ENCODE results near the gene MUC12. TPM values are rescaled to one million over a fixed set of nuclear protein-coding genes. Genes with fewer than 3 reads are reported as not detected.

The MUC12 gene
- total and polyA plus RNA-seq, 2 of the 8 experiments (the other 6 are each of a cell fraction or from before 2014, with no cell fraction given) = 7.7 to 16.2 TPM

GRCh38 chr7:100974021-100974420 is 4.7 kb downstream of the MUC12 start:
- CTCF ChIA-PET (ENCODE audit: partially characterized antibody) = interaction anchor here (0.5 to 4.5 kb wide), 13 partner anchors 8 to 155 kb away, joined by 3 to 21 read pairs (median 4); partner anchors contain the start of gene MUC3A
- TF ChIP-seq KDM1A (IDR thresholded peaks at IDR 0.05; ENCODE audit: borderline replicate concordance, low read length) (no peak), EZH2 (IDR thresholded peaks at IDR 0.05; ENCODE audit: low read depth, low read length, severe bottlenecking) (no peak), YY1 (IDR thresholded peaks at IDR 0.05; ENCODE audit: low read depth, low read length) (no peak), TAF1 (IDR thresholded peaks at IDR 0.05; ENCODE audit: low read depth, low read length) (no peak), SP4 (IDR thresholded peaks at IDR 0.05; ENCODE audit: low read length) (no peak), NANOG (IDR thresholded peaks at IDR 0.05; ENCODE audit: insufficient read depth, low read depth, low read length, poor library complexity, severe bottlenecking) (no peak), CHD1 (IDR thresholded peaks at IDR 0.05; ENCODE audit: low read depth, low read length) (no peak), RXRA (IDR thresholded peaks at IDR 0.05; ENCODE audit: insufficient read depth, low read depth, low read length) (no peak), RAD21 (IDR thresholded peaks at IDR 0.05 in 1 of 2, conservative IDR thresholded peaks at IDR 0.05 in 1 of 2; ENCODE audit: low read depth in 2 of 2, low read length in 2 of 2) (no peak), SIN3A (conservative IDR thresholded peaks at IDR 0.05 in 1 of 2, IDR thresholded peaks at IDR 0.05 in 1 of 2; ENCODE audit: low read depth in 1 of 2, low read length in 2 of 2) (no peak), SUZ12 (IDR thresholded peaks at IDR 0.05; ENCODE audit: low read length) (no peak), KDM5A (IDR thresholded peaks at IDR 0.05; ENCODE audit: low read length) (no peak), JUND (IDR thresholded peaks at IDR 0.05; ENCODE audit: low read length) (no peak), HDAC2 (IDR thresholded peaks at IDR 0.05; ENCODE audit: borderline replicate concordance in 1 of 2, low read depth in 2 of 2, low read length in 2 of 2) (no peak)

More at GRCh38 chr7:100974021-100974420, 4.7 kb downstream of the MUC12 start:
- Histone ChIP-seq H3K23ac (ENCODE audit: insufficient read length) (no peak overlapping the region), H3K14ac (ENCODE audit: insufficient read length) (no peak overlapping the region), H3K36me3 (ENCODE audit: control insufficient read depth in 2 of 4, insufficient read depth in 4 of 4, low read length in 3 of 4) (no peaks in the 10 kb centered on the region), H2BK20ac (ENCODE audit: low read length) (no peak overlapping the region), H3K27ac (ENCODE audit: low read depth, low read length) (no peak overlapping the region), H2BK120ac (replicated peaks; ENCODE audit: low read depth, low read length) (no peak overlapping the region), H3K9me3 (ENCODE audit: insufficient read depth in 2 of 2, low read depth in 1 of 2, low read length in 1 of 2) (no peaks in the 10 kb centered on the region), H2BK5ac (ENCODE audit: low read depth, low read length) (no peak overlapping the region), H2BK15ac (ENCODE audit: low read length) (no peak overlapping the region), H4K5ac (ENCODE audit: insufficient read length, low read depth, low read length) (no peak overlapping the region), H2BK12ac (ENCODE audit: low read depth, low read length) (no peak overlapping the region), H3K27me3 (replicated peaks in 1 of 4; ENCODE audit: control insufficient read depth in 3 of 4, extremely low read depth in 1 of 4, insufficient read depth in 3 of 4, low read length in 3 of 4) (no peaks in the 10 kb centered on the region), H3K4ac (replicated peaks; ENCODE audit: insufficient read length, low read depth, low read length) (no peak overlapping the region), H4K91ac (replicated peaks; ENCODE audit: insufficient read length, low read length) (no peak overlapping the region), H3K4me2 (ENCODE audit: insufficient read depth in 1 of 2, low read depth in 2 of 2, low read length in 2 of 2) (no peak overlapping the region), H3K4me3 (ENCODE audit: extremely low read depth in 1 of 4, insufficient read depth in 2 of 4, low read depth in 3 of 4, low read length in 4 of 4) (no peak overlapping the region), H3K18ac (ENCODE audit: extremely low read depth, low read length) (no peak overlapping the region), H3K79me2 (ENCODE audit: control insufficient read depth in 1 of 2, insufficient read depth in 2 of 2, low read length in 2 of 2) (no peaks in the 10 kb centered on the region), H3K56ac (replicated peaks; ENCODE audit: insufficient read length, low read depth, low read length) (no peak overlapping the region), H3K4me1 (replicated peaks in 1 of 4; ENCODE audit: control insufficient read depth in 3 of 4, insufficient read depth in 4 of 4, low read length in 3 of 4) (no peaks in the 10 kb centered on the region), H2AFZ (ENCODE audit: low read length) (no peak overlapping the region), H4K8ac (ENCODE audit: extremely low read depth, insufficient read depth, low read length) (no peak overlapping the region), H3K23me2 (ENCODE audit: low read depth, low read length) (no peaks in the 10 kb centered on the region), H4K20me1 (replicated peaks in 1 of 2; ENCODE audit: control insufficient read depth in 1 of 2, insufficient read depth in 2 of 2, low read length in 2 of 2) (no peaks in the 10 kb centered on the region), H2AK5ac (ENCODE audit: low read depth, low read length) (no peak overlapping the region), H3K9ac (replicated peaks in 1 of 4; ENCODE audit: extremely low read depth in 1 of 4, low read depth in 3 of 4, low read length in 3 of 4) (no peak overlapping the region), H3K79me1 (ENCODE audit: low read depth, low read length) (no peaks in the 10 kb centered on the region; the same call in 1 of the 2 replicates)
- no peak for DNase-seq (ENCODE audit: low read depth in 1 of 2, low spot score in 2 of 2)
- 92% methylated on average over 2 of the region's 2 CpGs; no CpG with 5 or more reads in 1 of the 2 experiments for WGBS, 2 experiments (ENCODE audit: extremely low coverage in 1 of 2, insufficient coverage in 1 of 2, insufficient read length in 1 of 2, insufficient replicate concordance in 2 of 2, low coverage in 1 of 2, low lambda C conversion rate in 2 of 2, missing lambda C conversion rate in 1 of 2)
- FAIRE-seq = no peak
- POLR2A ChIA-PET (ENCODE audit: partially characterized antibody) = interaction anchor here (0.6 to 2.1 kb wide), 4 partner anchors 23 to 79 kb away, joined by 3 to 7 read pairs (median 3); partner anchors contain the start of gene MUC3A
